ENCODE measurements around the gene TSHZ1.

DNA sequence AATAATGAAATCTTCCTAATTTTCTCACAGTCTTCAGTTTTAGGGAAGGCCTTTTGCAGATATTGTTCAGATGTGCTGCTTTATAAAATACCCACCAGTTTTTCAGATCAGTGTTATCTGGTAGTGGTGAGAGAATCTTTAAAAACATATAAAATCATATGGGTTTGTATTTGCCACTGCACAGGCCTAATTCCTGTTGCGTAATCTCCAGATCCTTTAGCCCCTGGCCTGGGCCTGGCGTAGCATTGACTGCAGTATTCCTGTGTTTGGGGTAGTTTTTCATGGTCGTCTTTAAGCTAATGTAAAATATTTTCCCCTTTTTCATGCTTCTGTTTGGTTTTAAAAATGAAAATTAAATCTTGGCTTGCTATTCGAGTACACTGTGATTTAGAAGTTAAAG, 43.2 kb downstream of the TSHZ1 start:
- no peak for TF ChIP-seq POLR2A (IDR thresholded peaks at IDR 0.05)
- no peak for TF ChIP-seq CTCF (IDR thresholded peaks at IDR 0.05)

All from body of pancreas (tissue), 4 donors.